IMR-90 (cell line): ENCODE data around the gene MAP6. TPM values are rescaled to one million over a fixed set of nuclear protein-coding genes. Genes with fewer than 3 reads are reported as not detected.

ENCODE experiments used
- ATAC-seq: fragments of 200-7000 bp; cut with Tn5 transposase; 2 replicates; pipeline ENCODE4 v1.9.1; 2020; ENCODE audit warnings: low read depth, mild to moderate bottlenecking, moderate library complexity
- BruUV-seq: library from RNA; stranded (reverse); fragments of 400-500 nt; replicated peaks from 2 replicates; lab custom pipeline; 2021; lab: Mats Ljungman, UMichigan
- CTCF ChIA-PET: fragments of 300-600 bp; formaldehyde crosslinking; extraction: SDS; loops from one replicate; lab custom pipeline; 2021; ENCODE audit warnings: antibody characterized with exemption; lab: Yijun Ruan, JAX
- POLR2A ChIA-PET: fragments of 300-600 bp; sonication (Branson Sonifier 250); formaldehyde crosslinking; loops from one replicate; lab custom pipeline; 2022; ENCODE audit warnings: antibody characterized with exemption; ENCODE audit not compliant: unreplicated experiment; lab: Charles Lee
- DNase-seq: peaks from one replicate; pipeline ENCODE4 v3.0.0; 2013
- H2AFZ ChIP-seq: replicated peaks from 2 replicates; pipeline ENCODE3; 2013; ENCODE audit warnings: low read length, mild to moderate bottlenecking; ENCODE audit not compliant: poor library complexity
- H2AK5ac ChIP-seq: 2 replicates; pipeline ENCODE4 v1.6.1; 2013; ENCODE audit warnings: low read depth, low read length, inconsistent platforms
- H2AK9ac ChIP-seq: replicated peaks from 2 replicates; pipeline ENCODE3; 2013; ENCODE audit warnings: mild to moderate bottlenecking, low read depth, low read length, moderate library complexity; ENCODE audit not compliant: poor library complexity
- H2BK120ac ChIP-seq: 2 replicates; pipeline ENCODE4 v1.6.1; 2013; ENCODE audit warnings: low read depth, low read length, inconsistent platforms
- H2BK15ac ChIP-seq: 3 replicates; pipeline ENCODE4 v1.6.1; 2013; ENCODE audit warnings: low read depth, low read length, inconsistent platforms
- H2BK20ac ChIP-seq: 2 replicates; pipeline ENCODE4 v1.6.1; 2013; ENCODE audit warnings: low read depth, mild to moderate bottlenecking, inconsistent platforms, low read length, moderate library complexity
- H2BK5ac ChIP-seq: 2 replicates; pipeline ENCODE4 v1.6.1; 2013; ENCODE audit warnings: mild to moderate bottlenecking, low read depth, low read length, inconsistent platforms; ENCODE audit not compliant: poor library complexity, severe bottlenecking
- H3K14ac ChIP-seq: replicated peaks from 2 replicates; pipeline ENCODE4 v1.6.1; 2013; ENCODE audit warnings: low read depth, low read length, inconsistent platforms
- H3K18ac ChIP-seq: 2 replicates; pipeline ENCODE4 v1.6.1; 2013; ENCODE audit warnings: low read depth, low read length, control low read depth
- H3K23ac ChIP-seq: 2 replicates; pipeline ENCODE4 v1.6.1; 2013; ENCODE audit warnings: low read depth, low read length, inconsistent platforms
- H3K27ac ChIP-seq: 2 replicates; pipeline ENCODE4 v1.5.1; 2013; ENCODE audit warnings: mild to moderate bottlenecking, control low read depth, low read length; ENCODE audit not compliant: insufficient read depth
- H3K27me3 ChIP-seq: 2 replicates; pipeline ENCODE4 v1.6.1; 2013; ENCODE audit warnings: low read length; ENCODE audit not compliant: control insufficient read depth, insufficient read depth
- H3K36me3 ChIP-seq: 2 replicates; pipeline ENCODE4 v1.6.1; 2013; ENCODE audit warnings: low read length, mixed read lengths; ENCODE audit not compliant: control insufficient read depth, insufficient read depth
- H3K4ac ChIP-seq: 2 replicates; pipeline ENCODE4 v1.6.1; 2013; ENCODE audit warnings: low read depth, low read length, inconsistent platforms
- H3K4me1 ChIP-seq: 2 replicates; pipeline ENCODE4 v1.6.1; 2013; ENCODE audit warnings: low read length, mixed read lengths; ENCODE audit not compliant: control insufficient read depth, insufficient read depth
- H3K4me2 ChIP-seq: 2 replicates; pipeline ENCODE4 v1.6.1; 2013; ENCODE audit warnings: low read depth, mild to moderate bottlenecking, control low read depth, low read length, moderate library complexity
- H3K4me3 ChIP-seq: 2 replicates; pipeline ENCODE4 v1.5.1; 2013; ENCODE audit warnings: low read depth, mild to moderate bottlenecking, control low read depth, low read length, moderate library complexity; ENCODE audit not compliant: insufficient read depth
- H3K56ac ChIP-seq: 2 replicates; pipeline ENCODE4 v1.6.1; 2013; ENCODE audit warnings: low read length, inconsistent platforms; ENCODE audit not compliant: insufficient read depth; ENCODE audit errors: extremely low read depth
- H3K79me1 ChIP-seq, 2 experiments: 2 replicates each; pipeline ENCODE4 v1.6.1; 2013; ENCODE audit warnings: low read length in 2 of 2, inconsistent platforms in 1 of 2, low read depth in 1 of 2
- H3K9ac ChIP-seq: 2 replicates; pipeline ENCODE4 v1.6.1; 2013; ENCODE audit warnings: low read depth, low read length, control low read depth
- H3K9me1 ChIP-seq: 2 replicates; pipeline ENCODE4 v1.6.1; 2013; ENCODE audit warnings: low read length, inconsistent platforms; ENCODE audit not compliant: insufficient read depth
- H3K9me3 ChIP-seq: 2 replicates; pipeline ENCODE4 v1.6.1; 2013; ENCODE audit warnings: low read length; ENCODE audit not compliant: control insufficient read depth, insufficient read depth
- H4K20me1 ChIP-seq: 2 replicates; pipeline ENCODE4 v1.6.1; 2013; ENCODE audit warnings: low read length, inconsistent platforms; ENCODE audit not compliant: insufficient read depth
- H4K5ac ChIP-seq: 2 replicates; pipeline ENCODE4 v1.6.1; 2013; ENCODE audit warnings: mild to moderate bottlenecking, low read depth, low read length, control low read depth
- H4K8ac ChIP-seq, 2 experiments: 2 replicates each; pipeline ENCODE4 v1.6.1; 2013; ENCODE audit warnings: low read depth in 2 of 2, low read length in 2 of 2, control low read depth in 1 of 2, inconsistent platforms in 1 of 2
- H4K91ac ChIP-seq: 2 replicates; pipeline ENCODE4 v1.6.1; 2013; ENCODE audit warnings: low read depth, low read length, inconsistent platforms; ENCODE audit not compliant: insufficient read depth
- ELK1 ChIP-seq: fragments of 150-350 bp; IDR thresholded peaks from 2 replicates; pipeline ENCODE4 v1.6.1; 2016; ENCODE audit warnings: low read depth, mild to moderate bottlenecking, low read length, moderate library complexity, borderline replicate concordance
- FOS ChIP-seq: fragments of 150-350 bp; IDR thresholded peaks from 2 replicates; pipeline ENCODE4 v1.6.1; 2016; ENCODE audit warnings: low read depth, low read length
- MAZ ChIP-seq: IDR thresholded peaks from 2 replicates; pipeline ENCODE4 v1.6.1; 2012; ENCODE audit warnings: low read depth, mild to moderate bottlenecking, low read length, improper control_type of control experiment, moderate library complexity, borderline replicate concordance
- MXI1 ChIP-seq: IDR thresholded peaks from 2 replicates; pipeline ENCODE4 v1.6.1; 2012; ENCODE audit warnings: low read depth, mild to moderate bottlenecking, low read length, moderate library complexity, borderline replicate concordance
- POLR2A ChIP-seq: IDR thresholded peaks from 2 replicates; pipeline ENCODE4 v1.6.1; 2012; ENCODE audit warnings: mild to moderate bottlenecking, low read depth, low read length
- RAD21 ChIP-seq: IDR thresholded peaks from 2 replicates; pipeline ENCODE4 v1.6.1; 2012; ENCODE audit warnings: low read length, improper control_type of control experiment
- SMC3 ChIP-seq: fragments of 150-350 bp; IDR thresholded peaks from 2 replicates; pipeline ENCODE4 v1.6.1; 2016; ENCODE audit warnings: low read depth, mild to moderate bottlenecking, antibody characterized with exemption, low read length, moderate library complexity
- WGBS, 2 experiments: methylation state at CpG; one replicate each; pipeline versions ENCODE4 v1.1.5 to v1.1.7; 2013; ENCODE audit warnings: missing lambda C conversion rate in 2 of 2; ENCODE audit not compliant: insufficient read length in 1 of 2; ENCODE audit errors: extremely low coverage in 2 of 2; 5-methylcytosine and 5-hydroxymethylcytosine counted together
- dilution Hi-C: fragments of 300-500 bp; cut with HindIII; formaldehyde crosslinking; loops from one replicate; pipeline ENCODE4 v1.14.3; 2018; ENCODE audit warnings: low sequenced_read_pairs; ENCODE audit not compliant: unreplicated experiment
- in situ Hi-C: fragments of 300-500 bp; cut with MboI; formaldehyde crosslinking; loops from 3 replicates; pipeline ENCODE4 v1.14.3; 2019; ENCODE audit warnings: low sequenced_read_pairs, inconsistent platforms, mixed read lengths
- intact Hi-C: fragments of 100-400 bp; cut with micrococcal nuclease; formaldehyde crosslinking; loops from 2 replicates; pipeline ENCODE4 v1.10.0; 2022
- polyA plus RNA-seq, 3 experiments: library from polyadenylated mRNA; depleted of rRNA; stranded (reverse); fragments of >200 nt; gene quantifications; 2 replicates each; pipeline ENCODE4 v1.2.3, GENCODE V29; 2012; ENCODE audit warnings: low replicate concordance in 1 of 3
- total RNA-seq: library from RNA; depleted of rRNA; stranded (reverse); fragments of >200 nt; gene quantifications from 2 replicates; pipeline ENCODE4 v1.2.3, GENCODE V29; 2012
- TF ChIP-seq, protein P1 (sequence below): fragments of 150-350 bp; IDR thresholded peaks from 2 replicates; pipeline ENCODE4 v1.6.1; 2017; ENCODE audit warnings: mild to moderate bottlenecking, antibody characterized with exemption, low read length, low read depth

Gene MAP6
- total and polyA plus RNA-seq, 2 of the 4 experiments (the other 2 are of a cell fraction), result 3.0 to 3.4 TPM

GRCh38 chr11:75664389-75664788 is 4.4 kb downstream of the MAP6 start:
- no CpG with 5 or more reads among the region's 1 CpG for WGBS, 2 experiments
- peaks cover 15% of the 10 kb centered on the region for H3K27me3 ChIP-seq
- H3K79me1 ChIP-seq, result no peaks in the 10 kb centered on the region
- dilution Hi-C loops, result no loop called here
- H4K5ac ChIP-seq, result no peak overlapping the region
- no peak overlapping the region for H2BK120ac ChIP-seq
- no peak overlapping the region for H2AK9ac ChIP-seq
- no peak overlapping the region for H4K8ac ChIP-seq
- no peak overlapping the region for H3K23ac ChIP-seq
- H2BK20ac ChIP-seq, result no peak overlapping the region
- ATAC-seq, result no peak
- no peaks in the 10 kb centered on the region for H3K9me1 ChIP-seq
- H3K4ac ChIP-seq, result no peak overlapping the region
- H2BK15ac ChIP-seq, result no peak overlapping the region
- DNase-seq, result no peak
- no peak overlapping the region for H3K4me2 ChIP-seq
- H3K4me3 ChIP-seq, result no peak overlapping the region
- no peak overlapping the region for H2BK5ac ChIP-seq
- no peak overlapping the region for H2AK5ac ChIP-seq
- in situ Hi-C loops, result no loop called here
- no peak overlapping the region for H3K9ac ChIP-seq
- no peak overlapping the region for H2AFZ ChIP-seq
- H3K18ac ChIP-seq, result no peak overlapping the region
- H3K9me3 ChIP-seq, result no peaks in the 10 kb centered on the region
- TF ChIP-seq MAZ (no peak), SMC3 (no peak), FOS (no peak), RAD21 (no peak), POLR2A (no peak), ELK1 (no peak), MXI1 (no peak)
- TF ChIP-seq, protein P1, sequence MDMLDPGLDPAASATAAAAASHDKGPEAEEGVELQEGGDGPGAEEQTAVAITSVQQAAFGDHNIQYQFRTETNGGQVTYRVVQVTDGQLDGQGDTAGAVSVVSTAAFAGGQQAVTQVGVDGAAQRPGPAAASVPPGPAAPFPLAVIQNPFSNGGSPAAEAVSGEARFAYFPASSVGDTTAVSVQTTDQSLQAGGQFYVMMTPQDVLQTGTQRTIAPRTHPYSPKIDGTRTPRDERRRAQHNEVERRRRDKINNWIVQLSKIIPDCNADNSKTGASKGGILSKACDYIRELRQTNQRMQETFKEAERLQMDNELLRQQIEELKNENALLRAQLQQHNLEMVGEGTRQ, result no peak
- intact Hi-C loops, result no loop called here
- H3K56ac ChIP-seq, result no peak overlapping the region
- H4K20me1 ChIP-seq, result no peaks in the 10 kb centered on the region
- H3K36me3 ChIP-seq, result no peaks in the 10 kb centered on the region
- CTCF ChIA-PET, result no interaction called here
- H3K4me1 ChIP-seq, result peaks cover 2% of the 10 kb centered on the region; the same call in 1 of the 2 replicates
- H3K14ac ChIP-seq, result no peak overlapping the region
- BruUV-seq, result no TSS peak
- H4K91ac ChIP-seq, result no peak overlapping the region
- POLR2A ChIA-PET, result no interaction called here
- no peak overlapping the region for H3K27ac ChIP-seq
